Pancreas (tissue), 10 donors: ENCODE data around the gene RASA3. TPM values are rescaled to one million over a fixed set of nuclear protein-coding genes. Genes with fewer than 3 reads are reported as not detected.

Source experiments
- ATAC-seq, 4 donors: fragments of 200-7000 bp; cut with Tn5 transposase; one replicate each; pipeline versions ENCODE4 v1.8.0 to v1.9.1; 2020; ENCODE audit warnings: mild to moderate bottlenecking in 4 of 4, moderate library complexity in 4 of 4
- DNase-seq, 6 donors: peaks; one replicate each; pipeline ENCODE4 v3.0.0-alpha.2; 2020
- FAIRE-seq: peaks from 2 replicates; lab custom pipeline; 2012; peaks lifted over from hg19 to GRCh38; lab: Jason Lieb, UNC
- H3K27ac ChIP-seq, 4 donors: fragments of 200-600 bp; sonication (generic); 1 replicate in 3 of 4; 2 replicates in 1 of 4; pipeline versions ENCODE4 v1.5.0 to v1.8.0; 2020
- H3K27me3 ChIP-seq, 4 donors: fragments of 200-600 bp; one replicate each; pipeline ENCODE4 v1.8.0; 2021
- H3K36me3 ChIP-seq, 3 donors: fragments of 200-600 bp; sonication (generic) in 1 of 3; one replicate each; pipeline versions ENCODE4 v1.5.0 to v1.8.0; 2020 to 2021
- H3K4me1 ChIP-seq, 3 donors: fragments of 200-600 bp; one replicate each; pipeline ENCODE4 v1.8.0; 2021
- H3K4me3 ChIP-seq, 4 donors: fragments of 200-600 bp; sonication (generic) in 2 of 4; one replicate each; pipeline versions ENCODE4 v1.5.0 to v1.8.0; 2020 to 2021
- H3K9me3 ChIP-seq, 4 donors: fragments of 200-600 bp; one replicate each; pipeline ENCODE4 v1.8.0; 2021
- WGBS, 2 donors: extraction: QIAGEN DNeasy Blood & Tissue Kit; methylation state at CpG; one replicate each; pipeline ENCODE4 v1.1.7; 2013; 5-methylcytosine and 5-hydroxymethylcytosine counted together
- intact Hi-C, 3 donors: fragments of 100-400 bp; cut with DNase I; formaldehyde crosslinking; loops; one replicate each; pipeline versions ENCODE4 v1.11.1 to v1.14.2; 2022
- polyA plus RNA-seq, 2 donors: library from polyadenylated mRNA; stranded (reverse); fragments of 200-250 nt; gene quantifications; one replicate each; pipeline ENCODE4 v1.2.3, GENCODE V29; 2013
- total RNA-seq, 6 donors: library from RNA; stranded (reverse); fragmentation: NEBNext Ultra II Directional in 4 of 6; extraction: Animal tissue kit (Norgen Biotek cat#: 25700) in 4 of 6; gene quantifications; one replicate each; pipeline versions ENCODE4 v1.2.1 to v1.2.4, GENCODE V29; 2021 to 2023
- TF ChIP-seq, protein P1 (sequence below), 4 donors: fragments of 200-600 bp; sonication (generic) in 3 of 4; IDR thresholded peaks; one replicate each; pipeline versions ENCODE4 v1.5.0 to v1.8.0; 2021; ENCODE audit warnings: antibody characterized with exemption in 4 of 4
- donor health status: healthy with polysubstance abuse.
- donor health status: DM: no; HTN: no; CAD: no; lungs with moderate emphysema.
- donor health status: DM: no; HTN: no; CAD: no.
- donor health status: control.
- donor health status: control.
- donor health status: Bipolar disorder and iron deficiency.
- donor health status: DM: yes; HTN: yes; CAD: no.
- donor health status: DM: no; HTN: no; CAD: no.
- donor health status: DM: no; HTN: no; CAD: no.
- donor health status: DM: yes; HTN: yes; CAD: no.

Gene RASA3
- total and polyA plus RNA-seq, 8 donors = 5.7 to 11.2 (median 9.1) TPM

DNA sequence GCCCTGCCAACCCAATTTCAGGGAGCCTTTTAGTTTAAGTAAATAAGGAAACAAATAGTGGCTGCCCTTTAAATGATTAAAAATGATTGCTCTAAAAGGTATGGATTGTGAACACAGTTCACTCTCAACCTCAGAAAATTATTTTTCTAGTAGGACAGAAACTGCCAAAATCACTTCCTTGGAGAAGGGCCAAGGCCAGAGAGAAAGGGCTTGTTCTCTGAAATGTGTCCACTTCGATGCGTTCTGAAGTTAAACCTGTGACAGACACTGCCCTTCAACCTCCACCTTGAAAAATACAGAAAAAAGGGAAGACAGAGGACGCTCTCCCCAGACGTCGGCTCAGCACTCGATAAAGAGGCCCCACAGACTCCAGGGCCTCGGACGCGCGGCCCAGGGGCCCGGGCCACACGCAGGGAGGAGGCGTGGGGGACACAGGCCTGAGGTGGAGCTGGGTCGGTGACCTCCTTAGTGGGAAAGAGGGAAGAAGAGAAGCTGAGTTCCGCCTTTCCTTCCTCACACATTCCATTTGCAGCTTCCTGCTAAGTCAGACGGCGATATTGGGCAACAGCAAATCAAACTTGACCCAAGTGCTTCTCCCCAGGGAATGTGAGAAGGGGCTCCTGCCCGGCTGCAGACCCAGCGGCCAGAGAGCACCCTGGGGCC lies 63.6 kb downstream of the RASA3 start:
- no peak for ATAC-seq
- no peaks in the 10 kb centered on the region for H3K27me3 ChIP-seq
- no peaks in the 10 kb centered on the region for H3K36me3 ChIP-seq
- WGBS, 2 donors = 63 to 70% methylated on average over 19 of the region's 19 CpGs
- DNase-seq = peak in 1 of 6 donors; percentile 56
- peaks cover 0 to 27% (median 10%) of the 10 kb centered on the region in 3 donors for H3K4me1 ChIP-seq
- TF ChIP-seq, protein P1, sequence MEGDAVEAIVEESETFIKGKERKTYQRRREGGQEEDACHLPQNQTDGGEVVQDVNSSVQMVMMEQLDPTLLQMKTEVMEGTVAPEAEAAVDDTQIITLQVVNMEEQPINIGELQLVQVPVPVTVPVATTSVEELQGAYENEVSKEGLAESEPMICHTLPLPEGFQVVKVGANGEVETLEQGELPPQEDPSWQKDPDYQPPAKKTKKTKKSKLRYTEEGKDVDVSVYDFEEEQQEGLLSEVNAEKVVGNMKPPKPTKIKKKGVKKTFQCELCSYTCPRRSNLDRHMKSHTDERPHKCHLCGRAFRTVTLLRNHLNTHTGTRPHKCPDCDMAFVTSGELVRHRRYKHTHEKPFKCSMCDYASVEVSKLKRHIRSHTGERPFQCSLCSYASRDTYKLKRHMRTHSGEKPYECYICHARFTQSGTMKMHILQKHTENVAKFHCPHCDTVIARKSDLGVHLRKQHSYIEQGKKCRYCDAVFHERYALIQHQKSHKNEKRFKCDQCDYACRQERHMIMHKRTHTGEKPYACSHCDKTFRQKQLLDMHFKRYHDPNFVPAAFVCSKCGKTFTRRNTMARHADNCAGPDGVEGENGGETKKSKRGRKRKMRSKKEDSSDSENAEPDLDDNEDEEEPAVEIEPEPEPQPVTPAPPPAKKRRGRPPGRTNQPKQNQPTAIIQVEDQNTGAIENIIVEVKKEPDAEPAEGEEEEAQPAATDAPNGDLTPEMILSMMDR (IDR thresholded peaks at IDR 0.05) = no peak
- H3K9me3 ChIP-seq = no peaks in the 10 kb centered on the region
- intact Hi-C loops = no loop called here
- H3K4me3 ChIP-seq = no peak overlapping the region
- no peak for FAIRE-seq
- H3K27ac ChIP-seq = peak overlapping the region in 2 of 4 donors; percentile 30 to 55

DNA sequence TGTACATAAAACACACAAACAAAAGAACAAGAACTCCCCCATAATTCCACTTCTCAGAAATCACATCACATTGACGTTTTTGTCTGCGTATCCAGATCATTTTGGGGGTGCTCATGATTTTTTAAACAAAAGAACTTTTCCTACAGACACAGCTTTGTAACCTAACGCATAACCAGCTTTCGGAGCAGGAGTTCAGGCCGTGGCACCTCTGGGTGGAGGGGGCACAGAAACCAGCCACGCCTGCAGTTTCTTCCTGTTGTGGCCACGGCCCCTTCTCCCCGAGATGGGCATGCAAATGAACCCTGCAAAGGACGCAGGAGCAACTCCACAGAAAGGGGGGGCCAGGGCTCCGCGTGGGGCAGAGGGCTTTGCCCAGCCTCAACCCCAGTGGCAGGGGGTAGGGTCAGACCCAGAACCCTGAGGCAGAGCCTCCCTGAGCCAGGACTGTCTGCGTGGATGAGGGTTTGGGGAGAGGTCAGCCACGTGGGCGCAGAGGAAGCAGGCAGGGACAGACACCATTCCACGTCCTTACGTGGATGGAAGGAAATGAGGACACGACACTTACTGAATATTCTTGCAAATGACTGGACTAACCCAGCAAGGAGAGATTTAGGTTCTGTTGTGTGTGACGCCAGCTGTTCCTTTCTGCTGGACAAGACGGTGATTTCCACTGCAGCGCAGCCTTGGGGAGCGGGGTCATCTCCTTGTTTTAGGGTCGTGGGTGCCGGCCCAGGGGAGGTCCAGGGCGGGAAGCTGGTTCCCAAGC lies 64.4 kb downstream of the RASA3 start:
- H3K4me3 ChIP-seq = no peak overlapping the region
- DNase-seq (peak in 2 of 6 donors; percentile 44 to 48), ATAC-seq (no peak), FAIRE-seq (no peak)
- TF ChIP-seq, protein P1 (IDR thresholded peaks at IDR 0.05) = no peak
- intact Hi-C loops = no loop called here
- no peaks in the 10 kb centered on the region for H3K9me3 ChIP-seq
- H3K27ac ChIP-seq = peak overlapping the region in 2 of 4 donors; percentile 30 to 83
- peaks cover 4 to 33% (median 10%) of the 10 kb centered on the region in 3 donors for H3K4me1 ChIP-seq
- WGBS, 2 donors = 85 to 86% methylated on average over 24 of the region's 24 CpGs
- no peaks in the 10 kb centered on the region for H3K27me3 ChIP-seq
- H3K36me3 ChIP-seq = no peaks in the 10 kb centered on the region

DNA sequence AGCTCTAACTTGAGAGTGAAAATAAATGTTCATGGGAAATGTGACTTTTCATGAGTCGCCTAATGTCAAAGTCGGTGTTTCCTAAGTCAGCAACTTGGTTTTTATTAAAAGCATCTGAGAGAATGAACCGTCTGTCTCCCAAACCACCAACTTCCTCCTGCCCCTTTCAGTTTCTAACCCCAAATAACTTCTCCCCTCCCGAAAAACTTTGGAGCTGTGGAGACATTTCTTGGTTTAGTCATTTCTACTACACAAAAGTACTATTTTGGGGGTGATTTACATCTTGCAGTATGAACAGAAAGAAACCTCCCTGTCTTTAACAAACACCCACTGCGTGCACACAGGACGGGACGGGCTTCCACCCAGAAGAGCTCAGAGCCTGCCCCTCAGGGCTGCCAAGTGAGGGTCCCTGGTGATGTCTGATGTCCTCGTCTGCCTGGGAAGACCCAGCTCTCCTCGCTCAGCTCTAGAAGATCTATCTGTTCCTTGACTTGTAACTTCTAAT lies 65.0 kb downstream of the RASA3 start:
- peaks cover 4 to 35% (median 10%) of the 10 kb centered on the region in 3 donors for H3K4me1 ChIP-seq
- H3K4me3 ChIP-seq = no peak overlapping the region
- peak overlapping the region in 2 of 4 donors; percentile 50 to 83 for H3K27ac ChIP-seq
- WGBS, 2 donors = 78 to 89% methylated on average over 9 of the region's 9 CpGs
- ATAC-seq (no peak), DNase-seq (peak in 1 of 6 donors; percentile 29), FAIRE-seq (no peak)
- intact Hi-C loops = no loop called here
- TF ChIP-seq, protein P1 (IDR thresholded peaks at IDR 0.05) = no peak
- no peaks in the 10 kb centered on the region for H3K9me3 ChIP-seq
- no peaks in the 10 kb centered on the region for H3K27me3 ChIP-seq
- H3K36me3 ChIP-seq = no peaks in the 10 kb centered on the region

DNA sequence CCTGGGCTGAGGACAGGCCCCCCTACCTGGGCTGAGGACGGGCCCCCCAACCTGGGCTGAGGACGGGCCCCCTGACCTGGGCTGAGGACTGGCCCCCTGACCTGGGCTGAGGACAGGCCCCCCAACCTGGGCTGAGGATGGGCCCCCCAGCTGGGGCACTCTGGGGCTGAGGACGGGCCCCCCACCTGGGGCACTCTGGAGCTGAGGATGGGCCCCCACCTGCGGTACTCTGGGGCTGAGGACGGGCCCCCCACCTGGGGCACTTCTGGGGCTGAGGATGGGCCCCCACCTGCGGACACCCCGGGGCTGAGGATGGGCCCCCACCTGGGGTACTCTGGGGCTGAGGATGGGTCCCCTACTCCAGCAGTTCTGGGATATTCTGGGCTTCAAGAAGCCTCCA lies 65.5 kb downstream of the RASA3 start:
- WGBS, 2 donors = 92 to 93% methylated on average over 7 of the region's 7 CpGs
- no peak for ATAC-seq
- Histone ChIP-seq H3K27ac (peak overlapping the region in 2 of 4 donors; percentile 50 to 83), H3K36me3 (no peaks in the 10 kb centered on the region), H3K9me3 (no peaks in the 10 kb centered on the region), H3K4me1 (peaks cover 4 to 35% (median 10%) of the 10 kb centered on the region in 3 donors), H3K4me3 (no peak overlapping the region), H3K27me3 (no peaks in the 10 kb centered on the region)
- peak in 2 of 6 donors; percentile 41 to 50 for DNase-seq
- TF ChIP-seq, protein P1 (IDR thresholded peaks at IDR 0.05) = no peak
- FAIRE-seq = no peak
- intact Hi-C loops = no loop called here
